ENCODE data around the gene CLRN3.
A peak's percentile ranks its signal among the peaks of the same experiment; 100 is the strongest.

CLRN3 gene

GRCh38 chr10:127872871-127873600, 19.7 kb downstream of the CLRN3 start:
- DNase-seq = no peak

DNA sequence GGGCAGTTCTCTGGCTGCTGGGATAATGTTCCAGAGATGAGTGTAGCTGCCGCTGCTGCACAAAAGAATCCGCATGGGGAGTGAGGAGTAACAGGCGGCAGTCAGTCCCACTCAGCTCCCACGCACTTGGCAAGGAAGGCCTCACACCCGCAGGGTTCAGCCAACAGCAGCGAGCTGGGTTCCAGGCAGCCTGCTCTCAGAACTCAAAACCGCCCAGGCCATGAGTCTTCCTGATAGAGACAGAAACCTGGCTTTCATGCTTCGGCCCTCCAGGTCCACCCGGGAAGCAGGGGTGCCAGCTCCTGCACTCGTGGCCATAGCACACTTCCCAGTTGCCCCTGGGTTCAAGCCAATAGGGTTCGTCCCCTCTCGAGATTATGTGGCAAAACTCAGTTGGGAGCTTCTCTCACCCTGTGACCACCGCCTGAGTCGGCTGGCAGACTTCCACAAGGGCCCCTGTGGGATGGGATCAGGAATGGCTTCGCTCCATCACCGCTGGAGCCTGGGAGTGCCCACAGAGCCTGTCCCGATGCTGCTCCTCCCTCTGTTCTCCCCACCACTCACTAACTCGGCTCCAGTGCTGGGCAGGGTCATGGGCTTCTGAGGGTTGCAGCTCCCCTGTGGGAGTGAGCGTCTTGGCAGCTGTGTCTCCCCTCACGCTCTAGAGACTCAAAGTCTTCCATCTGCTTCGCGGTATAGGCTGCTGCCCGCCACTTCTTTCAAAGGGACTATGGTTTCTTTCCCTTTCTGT, 20.6 kb downstream of the CLRN3 start:
- DNase-seq = no peak

DNA sequence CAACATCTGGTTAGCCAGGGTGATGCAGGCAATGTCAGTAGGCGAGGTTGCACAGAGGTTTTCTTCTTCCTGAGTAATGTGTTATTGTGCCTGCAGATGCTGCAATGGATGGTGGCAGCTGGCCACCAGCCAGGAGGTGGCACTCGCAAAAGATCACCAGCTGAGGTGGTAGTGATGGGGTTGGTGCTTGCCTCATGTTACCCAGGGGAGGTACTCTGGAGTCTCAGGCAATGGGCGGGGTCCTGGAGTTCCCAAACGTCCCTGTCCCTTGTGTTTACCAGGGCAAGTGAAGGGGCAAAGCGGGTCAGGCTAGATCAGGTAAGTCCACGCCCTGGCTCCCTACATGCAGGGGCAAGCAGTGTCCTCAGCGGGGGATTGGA, 21.1 kb downstream of the CLRN3 start:
- DNase-seq = no peak

- DNase-seq = no peak
Measured at GRCh38 chr10:127869329-127869728, 23.4 kb downstream of the CLRN3 start.

GRCh38 chr10:127867805-127868204, 24.9 kb downstream of the CLRN3 start:
- no peak for DNase-seq

- DNase-seq = no peak
Measured at GRCh38 chr10:127866276-127867013, 26.3 kb downstream of the CLRN3 start.

GRCh38 chr10:127863231-127863825, 29.4 kb downstream of the CLRN3 start:
- DNase-seq = no peak

DNA sequence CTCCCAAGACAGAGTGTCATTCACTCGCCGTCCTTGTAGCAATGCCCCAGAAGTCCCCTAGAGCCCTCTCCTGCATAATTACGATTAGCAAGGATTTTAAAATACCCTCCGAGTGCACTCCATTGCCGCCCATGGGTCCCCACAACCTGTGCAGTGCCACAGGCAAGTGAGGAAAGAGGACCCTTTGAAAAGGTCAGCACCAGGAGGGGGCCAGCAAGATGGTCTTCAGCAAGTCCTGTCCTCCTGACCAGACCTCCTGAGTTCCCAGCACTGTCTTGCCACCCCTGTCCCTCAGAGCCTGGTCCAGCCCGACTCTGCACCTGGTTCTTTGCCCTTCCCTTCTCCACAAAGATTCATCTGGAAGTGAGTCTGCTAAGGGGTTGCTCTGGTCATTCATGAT, 32.1 kb downstream of the CLRN3 start:
- DNase-seq = no peak

DNA sequence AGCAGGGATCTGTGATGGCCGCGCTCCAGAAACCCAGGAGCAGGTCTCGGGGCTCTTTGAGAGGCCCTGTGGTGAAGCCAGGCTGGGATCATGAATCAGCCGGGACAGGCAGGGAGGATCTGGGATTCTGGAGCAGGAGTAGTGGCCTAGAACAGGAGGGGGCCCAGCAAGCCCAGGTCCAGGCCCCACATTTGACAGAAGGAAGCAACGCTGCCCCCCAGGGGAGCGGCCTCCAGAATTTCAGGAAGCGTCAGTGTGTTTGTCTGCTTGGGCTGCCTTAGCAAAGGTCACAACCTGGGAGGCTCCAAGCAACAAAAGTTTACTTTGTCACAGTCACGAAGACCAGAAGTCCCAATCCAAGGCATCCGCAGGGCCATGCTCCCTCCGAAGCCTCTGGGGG, 36.8 kb downstream of the CLRN3 start:
- DNase-seq = no peak

- no peak for DNase-seq
Measured at GRCh38 chr10:127855591-127855881, 37.2 kb downstream of the CLRN3 start.

GRCh38 chr10:127854769-127855590, 37.8 kb downstream of the CLRN3 start:
- no peak for DNase-seq

DNA sequence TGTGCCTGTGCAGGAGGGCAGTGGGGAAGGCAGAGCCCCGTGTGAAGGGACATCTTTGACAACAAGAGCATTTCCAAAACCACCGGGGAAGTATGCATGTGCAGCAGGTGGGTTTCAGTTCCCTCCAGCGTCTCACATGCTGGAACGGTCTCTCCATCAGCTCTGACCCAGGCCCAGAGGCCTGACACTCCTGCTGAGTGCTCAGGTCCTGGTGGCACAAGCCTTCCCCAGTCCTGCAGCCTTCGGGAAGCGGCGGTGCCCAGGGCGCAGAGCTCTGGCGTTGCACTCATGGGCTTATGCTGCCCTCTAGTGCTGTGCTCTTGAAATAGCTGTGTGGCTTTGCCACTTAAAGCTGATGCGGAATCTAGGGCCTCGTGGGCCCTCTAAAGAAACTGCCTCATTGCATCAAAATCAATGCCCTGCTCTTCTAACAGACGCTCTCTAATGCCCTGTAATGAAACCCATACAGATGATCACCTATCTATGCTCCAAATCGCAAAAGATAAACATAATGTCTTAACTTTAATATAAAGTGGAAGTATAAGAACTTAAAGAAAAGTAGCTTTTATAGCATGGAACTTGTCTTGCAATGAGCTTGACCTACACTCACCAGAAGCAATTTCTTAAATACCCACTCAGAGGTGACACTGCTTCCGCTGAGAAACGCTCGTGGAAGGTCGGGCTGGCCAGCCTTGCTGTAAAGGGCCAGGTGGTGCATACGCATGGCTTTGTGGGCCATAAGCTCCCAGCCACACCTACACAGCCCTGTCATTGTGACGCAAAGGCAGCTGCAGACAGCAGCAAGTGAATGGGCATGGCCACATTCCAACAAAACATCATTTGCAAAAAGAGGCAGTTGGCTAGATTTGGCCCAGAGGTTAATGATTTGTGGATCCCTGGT, 38.6 kb downstream of the CLRN3 start:
- DNase-seq = peak; percentile 74

DNA sequence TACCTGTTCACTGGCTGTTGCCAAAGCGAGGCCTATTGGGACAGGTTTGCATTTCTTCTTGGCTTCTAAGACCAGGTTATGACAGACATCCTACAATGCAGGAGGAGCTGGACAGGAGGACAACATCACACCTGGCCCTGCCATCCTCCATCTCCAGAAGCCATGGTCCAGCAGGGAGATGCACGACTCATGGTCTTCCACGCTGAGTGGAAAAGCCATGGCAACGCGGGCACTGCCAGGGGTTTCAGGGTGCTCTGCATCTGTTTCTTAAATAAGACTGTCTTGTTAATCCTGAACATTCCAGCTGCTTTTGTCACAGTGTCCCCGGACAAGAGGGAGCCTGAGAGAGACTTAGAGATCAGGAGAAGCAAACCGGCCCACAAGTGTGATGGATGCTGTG, 40.3 kb downstream of the CLRN3 start:
- DNase-seq = no peak

DNA sequence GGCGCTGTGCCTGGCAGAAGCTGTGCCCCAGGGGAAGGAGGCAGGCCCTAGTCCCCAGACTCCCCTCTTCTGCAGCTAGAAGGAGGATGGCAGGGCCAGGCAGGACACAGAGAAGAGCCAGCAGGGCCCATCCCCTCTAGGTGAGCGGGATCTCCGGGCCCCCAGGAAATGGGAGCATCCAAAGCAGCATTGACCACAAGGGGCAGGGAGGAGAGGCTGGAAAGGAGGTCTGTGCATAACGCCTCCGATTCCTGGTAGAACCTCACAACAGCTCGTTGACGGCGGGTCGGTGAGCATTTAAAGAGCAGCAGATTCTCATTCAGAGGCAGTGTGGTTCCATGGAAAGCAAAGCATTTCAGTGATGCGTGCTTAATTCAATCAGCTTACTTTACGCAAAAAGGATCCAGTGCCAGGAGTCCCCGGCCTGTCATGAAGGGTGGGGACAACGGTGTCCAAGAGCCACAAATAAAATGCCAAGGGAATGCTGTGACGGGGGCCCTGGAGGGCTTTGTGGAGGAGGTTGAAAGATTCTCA, 41.0 kb downstream of the CLRN3 start:
- no peak for DNase-seq

- no peak for DNase-seq
Measured at GRCh38 chr10:127850944-127851343, 41.8 kb downstream of the CLRN3 start.

DNA sequence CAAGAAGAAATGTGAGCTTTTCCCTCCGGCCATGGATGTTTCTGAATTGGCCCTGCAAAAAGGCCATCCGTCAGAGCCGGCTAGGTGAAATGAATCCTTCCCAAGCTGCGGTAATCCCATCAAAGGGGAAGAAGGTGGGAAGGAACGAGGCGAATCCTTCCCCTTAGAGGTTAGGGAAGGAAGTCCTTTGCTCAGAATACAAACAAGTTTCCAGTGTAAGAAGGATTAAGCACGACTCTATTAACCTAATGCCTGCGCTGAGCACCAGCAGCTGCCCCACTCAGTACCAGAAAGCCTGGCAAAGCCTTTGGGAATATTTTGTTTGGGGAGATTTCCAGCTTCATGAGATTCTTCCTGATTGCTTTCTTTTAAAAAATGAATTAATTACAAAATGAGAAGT, 42.8 kb downstream of the CLRN3 start:
- no peak for DNase-seq

- DNase-seq = no peak
Measured at GRCh38 chr10:127849224-127849623, 43.5 kb downstream of the CLRN3 start.

DNA sequence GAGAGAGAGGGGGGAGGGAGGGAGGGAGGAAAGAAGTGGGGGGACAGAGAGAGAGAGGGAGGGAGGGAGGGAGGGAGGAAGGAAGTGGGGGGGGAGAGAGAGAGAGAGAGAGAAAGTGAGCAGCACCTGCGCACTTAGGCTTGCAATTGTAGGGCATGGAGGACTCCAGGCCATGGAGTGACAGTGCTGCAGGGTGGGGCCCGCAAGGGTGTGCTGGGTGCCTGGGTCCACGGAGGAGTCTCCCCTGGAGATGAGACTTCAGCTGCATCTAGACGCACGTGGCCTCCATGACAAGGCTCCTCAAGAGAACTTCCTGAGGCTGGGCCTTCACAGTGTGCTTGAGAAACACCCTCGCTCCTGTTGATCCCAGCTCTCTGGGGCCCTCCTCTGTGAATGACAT, 44.5 kb downstream of the CLRN3 start:
- no peak for DNase-seq

DNA sequence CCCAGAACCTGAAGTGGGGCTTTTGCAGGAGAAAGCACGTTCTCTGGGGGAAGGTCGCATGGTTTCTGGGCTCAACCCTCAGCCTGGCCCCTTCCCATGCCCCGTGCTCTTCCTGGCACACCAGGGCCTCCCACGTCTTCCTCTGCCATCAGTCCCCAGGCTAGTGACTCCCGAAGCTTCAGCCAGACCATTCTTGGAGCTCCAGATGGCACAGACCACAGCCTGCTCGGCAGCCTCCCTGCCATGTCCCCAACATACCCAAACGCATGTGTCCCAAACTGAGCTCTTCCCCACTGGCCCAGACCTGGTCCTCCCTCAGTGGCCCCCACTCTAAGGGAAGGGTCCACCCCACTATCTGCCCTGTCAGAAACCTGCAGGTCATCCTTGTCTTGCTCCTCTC, 47.0 kb downstream of the CLRN3 start:
- DNase-seq = no peak

GRCh38 chr10:127840884-127841283, 51.9 kb downstream of the CLRN3 start:
- DNase-seq = no peak

DNA sequence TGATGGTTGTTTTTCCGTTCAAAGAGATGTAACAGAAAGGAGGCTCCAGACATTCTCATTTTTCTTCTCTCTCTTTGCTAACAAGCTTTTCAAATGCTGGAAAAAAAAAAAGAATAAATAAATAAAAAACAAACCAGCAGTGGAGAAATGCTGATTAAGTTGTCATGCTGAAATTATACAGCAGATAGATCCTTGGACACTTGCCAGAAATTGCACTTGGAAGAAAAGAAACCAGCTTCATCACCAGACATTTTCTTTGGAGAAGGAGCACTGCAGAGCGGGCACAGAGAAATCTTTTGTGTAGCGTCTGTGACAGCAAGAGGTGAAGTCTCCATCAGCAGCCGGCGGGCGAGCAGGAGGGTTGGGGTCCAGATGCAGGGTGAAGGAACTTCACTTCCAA, 55.8 kb downstream of the CLRN3 start:
- DNase-seq = peak; percentile 5

- no peak for DNase-seq
Measured at GRCh38 chr10:127836176-127836575, 56.6 kb downstream of the CLRN3 start.
